Left ventricle myocardium superior (tissue), 1 donor: ENCODE measurements around the gene IPCEF1. TPM values are rescaled to one million over a fixed set of nuclear protein-coding genes. Genes with fewer than 3 reads are reported as not detected.

Source experiments
- ATAC-seq: fragments of 200-7000 bp; cut with Tn5 transposase; one replicate; pipeline ENCODE4 v1.9.1; 2020; ENCODE audit warnings: mild to moderate bottlenecking, moderate library complexity
- DNase-seq: peaks from one replicate; pipeline ENCODE4 v3.0.0-alpha.2; 2020
- intact Hi-C: fragments of 100-400 bp; cut with micrococcal nuclease; formaldehyde crosslinking; loops from one replicate; pipeline ENCODE4 v1.11.0; 2022
- total RNA-seq: library from RNA; stranded (reverse); fragmentation: NEBNext Ultra II Directional; extraction: Animal tissue kit (Norgen Biotek cat#: 25700); gene quantifications from one replicate; pipeline ENCODE4 v1.2.1, GENCODE V29; 2021
- donor health status: DM: no; HTN: yes; CAD: no; lungs with severe emphysema.

IPCEF1 gene
- total RNA-seq, 1 donor from 2014 or later, result 1.7 TPM

DNA sequence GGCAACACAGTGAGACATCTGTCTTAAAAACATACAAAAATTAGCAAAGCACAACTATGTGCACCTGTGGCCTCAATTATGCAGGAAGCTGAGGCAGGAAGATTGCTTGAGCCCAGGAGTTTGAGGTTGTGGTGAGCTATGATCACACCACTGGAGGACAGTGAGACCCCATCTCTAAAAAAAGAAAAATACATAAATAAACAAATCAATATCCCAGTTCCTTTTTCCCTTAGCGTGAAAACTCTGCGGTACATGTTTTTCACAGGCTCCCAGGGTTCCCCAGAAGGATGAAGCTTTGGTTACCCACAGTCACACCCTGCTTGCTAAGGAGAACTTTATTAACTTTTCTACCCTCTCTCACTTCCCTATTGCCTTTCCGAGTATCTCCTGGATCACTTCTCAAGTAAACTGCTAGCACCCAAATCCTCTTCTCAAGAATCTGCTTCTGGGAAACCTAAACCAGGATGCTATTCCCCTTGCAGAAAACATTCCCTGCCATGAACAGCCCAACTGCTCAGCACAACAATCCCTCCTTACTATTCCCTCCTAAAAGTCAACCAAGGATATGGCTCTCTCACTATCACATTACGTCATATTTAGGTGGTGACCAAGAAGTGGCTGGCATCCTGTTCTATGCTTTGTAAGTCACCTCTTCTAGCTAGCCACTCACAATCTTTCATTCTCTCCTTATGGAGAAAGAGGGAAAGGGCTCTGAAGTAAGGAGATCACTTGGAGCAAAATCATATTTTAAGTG lies 122.4 kb downstream of the IPCEF1 start:
- no peak for ATAC-seq
- no peak for DNase-seq
- intact Hi-C loops, result no loop called here

DNA sequence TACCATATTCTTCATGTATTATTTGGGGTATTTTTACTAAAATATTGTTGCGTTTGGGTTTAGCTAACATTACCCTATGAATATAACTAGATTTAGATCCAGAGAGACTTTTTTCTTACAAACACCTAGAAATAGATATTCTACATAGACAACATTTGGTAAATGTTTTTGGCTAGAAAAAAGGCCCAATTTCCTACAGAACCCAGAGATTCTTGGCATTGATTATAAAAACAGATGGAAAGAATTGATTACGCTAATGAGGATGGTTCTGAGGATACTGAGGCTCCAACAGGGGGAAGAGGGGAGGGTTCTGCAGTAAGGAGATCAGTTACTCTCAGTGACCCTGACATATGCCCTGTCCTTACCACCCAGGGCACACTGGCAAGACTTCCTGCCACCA lies 123.2 kb downstream of the IPCEF1 start:
- DNase-seq (no peak), ATAC-seq (no peak)
- intact Hi-C loops, result no loop called here

DNA sequence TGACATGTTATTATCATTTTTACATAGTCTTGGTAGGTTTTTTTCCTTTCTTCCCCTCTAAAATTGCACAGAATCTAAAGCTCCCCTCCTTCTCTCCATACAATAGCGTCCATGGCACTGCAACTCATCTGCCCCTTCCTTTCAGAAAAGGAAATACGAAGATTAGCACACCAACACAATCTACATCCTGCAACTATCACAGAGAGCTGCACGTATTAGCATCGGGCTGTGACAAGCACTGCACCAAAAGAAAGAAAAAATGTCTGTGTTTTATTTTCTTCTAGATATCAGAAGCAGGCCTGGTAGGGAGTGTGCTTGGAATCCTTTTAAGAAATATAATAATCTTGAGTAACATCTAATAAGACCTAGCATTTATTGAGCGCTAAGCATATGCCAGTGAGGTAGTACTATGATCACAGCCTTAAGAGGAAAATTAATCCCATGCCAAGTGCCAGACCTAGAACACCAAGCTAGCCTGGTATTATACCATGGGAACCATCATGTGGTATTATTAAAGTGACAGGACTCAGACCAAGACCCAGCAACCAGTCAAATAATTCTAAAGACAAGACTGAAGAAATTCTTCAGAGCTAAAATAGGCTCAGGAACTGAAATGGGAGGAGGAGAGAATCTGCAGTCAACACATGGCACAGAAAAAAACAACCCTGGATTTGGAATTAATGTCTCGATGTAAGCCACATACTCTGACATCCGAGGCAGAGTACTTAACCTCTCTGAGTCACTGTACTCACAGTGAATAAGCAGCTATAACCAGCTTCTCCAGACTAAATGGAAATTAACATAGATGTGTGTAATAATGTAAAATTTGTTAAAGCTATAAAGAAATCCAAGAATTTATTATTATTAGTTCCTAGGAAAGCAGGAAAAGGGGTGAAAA lies 124.3 kb downstream of the IPCEF1 start:
- DNase-seq, result no peak
- intact Hi-C loops, result no loop called here
- no peak for ATAC-seq

DNA sequence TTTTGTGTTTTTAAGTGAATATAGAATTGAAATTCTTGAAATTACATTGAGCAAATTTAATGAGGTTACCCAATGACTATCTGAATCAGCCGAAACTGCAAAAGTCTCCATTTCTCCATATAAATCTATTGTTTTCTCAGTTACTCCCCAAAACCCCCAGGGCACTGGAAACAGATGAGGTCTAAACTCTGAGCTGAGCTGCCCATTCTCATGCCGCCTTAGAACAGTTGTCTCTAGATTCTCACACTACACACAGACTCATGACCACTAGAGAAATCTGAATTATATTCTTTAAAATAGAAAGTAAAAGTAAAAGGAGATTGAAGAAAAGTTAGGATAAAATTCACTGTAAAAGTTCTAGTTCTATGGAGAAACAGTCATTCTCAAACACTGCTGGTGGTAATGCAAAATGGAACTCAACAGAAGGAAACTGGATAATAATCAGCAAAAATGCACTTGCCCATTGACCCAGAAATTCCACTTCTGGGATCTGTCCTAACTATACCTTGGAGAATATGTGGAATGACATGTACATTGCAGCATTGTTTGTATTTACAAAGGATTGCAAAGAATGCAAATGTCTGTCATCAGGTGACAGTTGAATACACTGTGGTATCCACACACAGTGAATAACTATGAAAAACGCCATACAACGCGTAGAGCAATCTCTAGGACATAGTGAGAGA lies 125.5 kb downstream of the IPCEF1 start:
- DNase-seq (no peak), ATAC-seq (no peak)
- intact Hi-C loops, result no loop called here

DNA sequence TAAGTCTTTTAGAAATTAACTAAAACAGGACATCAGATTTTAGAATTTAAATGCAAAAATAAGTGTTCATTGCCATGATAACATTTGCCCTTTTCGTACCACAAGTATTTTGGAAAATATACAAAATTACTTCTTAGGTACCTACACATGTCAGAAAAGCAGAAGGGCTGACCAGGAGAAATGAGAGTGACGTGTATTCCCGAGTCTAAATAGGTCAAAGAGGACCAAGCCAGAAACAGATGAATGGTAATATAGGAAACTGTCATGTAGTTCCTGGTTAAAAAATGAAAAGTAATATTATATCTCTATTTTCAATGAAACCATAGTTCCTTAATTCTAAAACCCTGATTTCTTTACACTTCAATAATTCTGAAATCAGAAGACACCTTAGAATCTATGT lies 126.2 kb downstream of the IPCEF1 start:
- ATAC-seq, result no peak
- DNase-seq, result no peak
- intact Hi-C loops, result no loop called here

DNA sequence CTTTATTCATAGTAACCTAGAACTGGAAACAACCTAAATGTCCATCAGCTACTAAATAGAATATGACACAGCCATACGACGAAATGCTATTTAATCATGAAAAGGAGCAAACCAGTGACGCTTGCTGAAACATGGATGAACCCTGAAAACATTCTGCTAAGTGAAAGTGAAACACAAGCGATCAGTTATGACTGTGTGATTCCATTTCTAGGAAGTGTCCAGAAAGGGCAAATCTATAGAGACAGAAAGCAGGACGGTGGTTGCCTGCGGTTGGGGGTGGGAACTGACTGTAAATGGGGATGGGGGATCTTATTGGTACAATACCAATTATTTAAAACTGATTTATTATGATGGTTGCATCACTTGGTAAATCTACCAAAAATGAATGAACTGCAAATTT lies 126.8 kb downstream of the IPCEF1 start:
- DNase-seq (no peak), ATAC-seq (no peak)
- intact Hi-C loops, result no loop called here

DNA sequence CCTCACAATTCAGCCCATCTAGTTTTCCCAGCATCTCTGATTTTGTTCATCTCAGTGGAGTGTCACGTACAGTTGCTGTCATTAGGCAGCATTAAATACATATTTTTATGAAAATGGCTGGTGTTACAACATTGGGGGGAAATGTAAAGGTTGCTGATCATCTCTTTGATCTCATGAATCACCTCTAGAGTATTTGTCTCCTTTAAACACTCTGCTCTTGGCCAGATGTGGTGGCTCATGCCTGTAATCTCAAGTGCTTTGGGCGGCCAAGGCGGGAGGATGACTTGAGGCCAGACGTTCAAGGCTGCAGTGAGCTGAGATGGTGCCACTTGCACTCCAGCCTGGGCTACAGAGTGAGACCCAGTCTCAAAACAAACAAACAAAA lies 128.1 kb downstream of the IPCEF1 start:
- ATAC-seq (no peak), DNase-seq (no peak)
- intact Hi-C loops, result no loop called here

DNA sequence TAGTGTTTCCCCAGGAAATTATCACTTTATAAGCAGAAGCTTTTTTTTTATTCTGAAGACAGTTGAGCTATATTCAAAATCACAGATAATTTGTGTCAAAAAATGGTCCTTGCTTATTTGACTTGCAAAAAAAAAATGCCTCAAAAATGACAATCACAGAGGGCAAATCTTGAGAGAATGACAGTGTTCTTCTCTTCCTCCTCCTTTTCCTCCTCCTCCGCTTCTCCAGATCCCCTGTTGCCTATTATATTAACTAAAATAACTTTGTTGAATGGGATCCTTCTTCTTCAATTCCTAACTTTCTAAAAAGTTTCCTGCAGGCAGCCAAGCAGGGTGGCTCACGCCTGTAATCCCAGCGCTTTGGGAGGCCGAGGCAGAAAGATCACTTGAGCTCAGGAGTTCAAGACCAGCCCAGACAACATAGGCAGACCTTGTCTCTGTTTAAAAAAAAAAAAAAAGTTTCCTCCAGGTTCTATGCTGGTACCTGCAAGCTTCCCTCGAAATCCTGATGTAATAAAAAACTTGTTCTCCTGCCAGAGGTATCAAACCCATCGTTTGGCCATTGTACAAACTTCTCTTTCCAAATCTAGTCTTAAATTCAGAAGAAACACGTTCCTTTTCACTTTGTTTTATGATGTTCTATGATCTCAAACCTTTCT lies 128.6 kb downstream of the IPCEF1 start:
- intact Hi-C loops, result no loop called here
- no peak for DNase-seq
- no peak for ATAC-seq

DNA sequence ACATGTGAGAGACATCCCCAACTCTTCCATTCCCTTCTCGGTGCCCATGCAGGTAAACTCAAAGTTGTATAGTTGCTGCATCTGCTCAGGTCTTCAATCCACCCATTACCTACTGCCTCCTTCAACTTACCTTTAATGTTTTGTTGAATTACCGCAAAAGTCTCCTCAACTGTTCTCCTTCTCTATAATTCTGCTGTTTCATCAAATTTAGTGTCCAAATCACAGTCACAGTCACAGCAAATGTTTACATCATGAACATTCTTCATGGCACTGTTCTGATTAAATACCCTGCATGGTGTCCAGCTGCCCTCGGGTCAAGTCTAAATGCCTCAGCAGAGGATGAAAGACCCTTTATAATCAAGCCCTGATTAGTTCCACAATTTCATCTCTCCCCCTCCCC lies 130.1 kb downstream of the IPCEF1 start:
- DNase-seq (no peak), ATAC-seq (no peak)
- intact Hi-C loops, result no loop called here

DNA sequence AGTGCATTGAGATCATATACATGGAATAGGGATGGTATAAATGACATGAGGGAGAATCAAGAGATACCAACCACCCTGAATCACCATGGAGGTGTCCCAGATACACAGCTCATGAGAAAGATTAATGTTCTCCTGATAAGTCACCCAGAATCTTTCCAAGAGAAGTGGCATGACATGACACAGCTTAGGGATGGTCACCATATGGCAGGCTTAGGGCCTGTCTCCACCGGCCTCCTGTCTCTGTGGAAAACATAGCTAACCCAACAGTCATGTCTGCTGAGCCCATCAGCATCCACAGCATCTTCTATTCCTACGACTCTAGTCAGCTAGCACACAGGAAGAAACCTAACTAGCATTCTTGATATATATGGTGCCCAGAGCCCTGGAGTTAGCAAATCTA lies 133.3 kb downstream of the IPCEF1 start:
- DNase-seq, result no peak
- intact Hi-C loops, result no loop called here
- ATAC-seq, result no peak

DNA sequence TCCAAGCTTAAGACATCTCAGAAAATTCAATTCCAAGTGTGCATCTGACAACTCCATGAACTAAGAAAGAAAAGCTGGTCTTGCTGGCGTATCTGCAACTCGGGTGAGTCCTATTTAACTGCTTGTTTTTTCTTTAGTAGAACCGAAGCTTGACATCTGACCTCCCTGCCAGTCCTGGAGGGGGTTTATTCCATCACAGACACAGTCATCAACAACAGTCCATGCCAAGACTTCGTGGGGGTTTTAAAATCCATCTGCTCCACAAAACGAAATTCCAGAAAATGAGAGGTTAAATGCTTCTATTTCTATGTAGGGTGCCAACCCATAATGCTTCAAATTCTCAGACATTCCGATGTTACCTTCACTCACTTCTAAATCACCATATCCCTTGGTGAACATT lies 133.9 kb downstream of the IPCEF1 start:
- intact Hi-C loops, result no loop called here
- ATAC-seq, result no peak
- no peak for DNase-seq

DNA sequence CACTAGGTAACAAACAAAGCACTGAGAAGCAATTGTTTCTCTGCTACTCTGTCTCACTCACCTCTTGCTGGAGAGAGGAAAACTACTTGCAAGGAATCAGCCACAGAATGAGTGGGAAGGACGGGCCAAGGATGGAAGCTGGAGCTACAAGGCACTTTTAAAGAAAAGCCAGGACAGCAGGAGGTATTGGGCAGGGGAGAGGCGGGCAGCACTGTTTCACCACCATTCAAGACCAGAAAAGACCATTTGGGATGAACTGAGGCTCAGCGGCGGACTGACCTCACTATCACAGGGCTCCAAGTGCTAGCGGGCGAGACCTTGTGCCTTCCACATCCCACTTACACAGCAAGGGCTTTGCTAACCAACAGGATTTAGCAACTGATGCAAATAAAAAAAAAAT lies 137.4 kb downstream of the IPCEF1 start:
- no peak for DNase-seq
- no peak for ATAC-seq
- intact Hi-C loops, result no loop called here

DNA sequence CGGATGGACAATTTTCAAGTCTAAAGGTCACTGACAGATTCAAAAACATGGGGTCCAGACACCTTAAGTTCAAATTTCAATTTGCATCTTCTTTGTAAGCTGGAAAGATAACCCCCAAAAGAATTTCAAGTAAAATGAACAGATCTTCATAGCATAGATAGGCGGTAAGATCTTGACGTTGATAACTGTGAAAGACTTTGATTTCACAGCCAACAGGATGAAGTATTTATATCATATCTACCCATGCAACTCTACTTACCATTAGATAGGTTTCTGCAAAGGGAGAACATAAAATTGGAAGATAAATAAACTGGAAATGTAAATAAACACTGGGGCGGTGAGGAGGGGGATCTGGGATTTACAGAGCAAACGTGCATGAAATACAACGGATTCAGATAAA lies 137.8 kb downstream of the IPCEF1 start:
- ATAC-seq, result no peak
- no peak for DNase-seq
- intact Hi-C loops, result no loop called here

DNA sequence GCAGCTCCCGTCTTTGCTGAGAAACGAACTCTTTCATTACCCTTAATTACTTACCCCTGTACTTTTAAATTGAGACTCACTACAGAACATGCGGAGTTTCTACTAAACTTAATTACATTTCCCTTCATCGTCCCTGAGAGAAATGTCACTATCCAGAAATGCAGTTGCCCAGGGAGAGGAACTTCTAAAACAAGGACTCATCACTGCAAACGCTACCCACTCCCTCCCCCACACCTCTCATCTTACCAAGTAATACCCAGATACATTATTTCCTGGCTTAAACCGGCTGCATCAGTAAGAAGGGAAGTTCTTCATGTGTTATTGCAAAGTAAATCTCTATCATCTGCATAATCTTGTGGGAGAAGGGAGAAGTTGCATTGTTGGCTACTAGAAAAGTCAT lies 138.3 kb downstream of the IPCEF1 start:
- ATAC-seq (no peak), DNase-seq (no peak)
- intact Hi-C loops, result no loop called here

DNA sequence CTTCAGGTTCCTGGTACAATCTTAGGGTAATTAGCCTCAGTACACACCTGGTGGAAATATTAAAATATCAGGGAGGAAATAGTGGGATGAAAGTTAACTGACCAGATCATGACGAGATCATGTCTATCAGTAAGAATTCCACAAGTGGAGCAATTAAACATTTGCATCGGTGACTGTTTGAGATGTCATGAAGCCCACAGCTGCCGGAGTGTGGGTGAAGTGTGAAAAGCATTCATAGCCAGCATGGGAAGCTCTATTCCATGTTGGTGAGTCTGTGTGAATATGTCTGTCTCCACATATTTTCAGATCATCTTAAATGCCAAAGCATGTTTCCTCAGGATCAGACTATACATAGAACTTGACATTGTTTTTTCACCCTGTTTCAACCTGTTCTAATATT lies 142.8 kb downstream of the IPCEF1 start:
- no peak for DNase-seq
- intact Hi-C loops, result no loop called here
- ATAC-seq, result no peak

DNA sequence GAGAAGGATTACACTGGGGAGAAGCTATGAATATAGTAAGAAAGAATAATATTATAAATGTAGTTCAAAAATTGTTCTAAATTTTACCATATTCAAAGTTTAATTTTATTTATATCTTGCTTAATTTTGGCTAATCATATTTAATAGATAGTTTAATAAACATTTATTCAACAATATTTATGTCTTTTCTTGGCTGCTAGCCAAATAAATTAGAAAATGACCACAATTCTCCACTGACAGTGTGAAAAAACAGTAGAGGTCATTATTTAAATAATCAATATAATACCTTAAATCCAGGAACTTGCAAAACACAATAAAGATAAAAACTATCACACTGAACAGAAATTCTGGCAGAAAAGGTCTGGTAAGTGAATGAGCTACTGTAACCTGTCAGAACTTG lies 145.9 kb downstream of the IPCEF1 start:
- DNase-seq, result no peak
- ATAC-seq, result no peak
- intact Hi-C loops, result no loop called here

DNA sequence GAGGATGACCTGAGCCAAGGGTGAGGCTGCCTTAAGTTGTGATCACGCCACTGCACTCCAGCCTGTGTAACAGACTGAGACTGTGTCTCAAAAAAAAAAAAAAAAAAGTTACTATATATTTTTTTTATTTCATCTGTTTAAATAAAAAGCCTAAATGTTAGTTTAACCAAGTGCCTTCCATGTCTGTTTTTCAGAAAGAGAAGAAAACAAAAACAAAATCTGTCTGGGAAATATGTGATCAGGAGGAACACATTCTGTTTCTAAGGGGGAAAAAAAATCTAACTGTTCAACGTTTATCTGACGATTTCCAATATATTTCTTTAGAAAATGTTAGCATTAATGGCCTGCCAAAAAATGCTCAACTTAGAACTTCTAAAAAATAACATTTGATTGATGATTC lies 147.0 kb downstream of the IPCEF1 start:
- intact Hi-C loops, result no loop called here
- ATAC-seq (no peak), DNase-seq (no peak)

DNA sequence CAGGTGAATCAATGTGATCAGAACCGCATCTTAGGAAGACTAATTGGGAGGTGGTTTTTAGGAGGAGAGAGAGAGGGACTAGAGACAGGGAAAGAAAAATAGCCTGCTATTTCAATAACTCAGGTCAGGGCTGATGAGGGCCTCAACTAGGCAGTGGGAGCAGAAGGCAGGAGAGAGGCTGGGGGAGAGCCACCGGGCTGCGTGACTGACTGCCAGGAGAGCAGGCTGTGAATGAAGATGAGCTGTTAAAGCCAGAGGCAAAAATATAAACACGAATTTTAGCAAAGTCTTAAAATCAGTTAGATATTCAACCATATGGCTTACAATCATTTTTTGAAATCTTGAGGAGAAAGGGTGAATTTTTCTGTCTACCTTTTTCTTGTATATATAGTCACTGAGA lies 149.6 kb downstream of the IPCEF1 start:
- no peak for DNase-seq
- no peak for ATAC-seq

DNA sequence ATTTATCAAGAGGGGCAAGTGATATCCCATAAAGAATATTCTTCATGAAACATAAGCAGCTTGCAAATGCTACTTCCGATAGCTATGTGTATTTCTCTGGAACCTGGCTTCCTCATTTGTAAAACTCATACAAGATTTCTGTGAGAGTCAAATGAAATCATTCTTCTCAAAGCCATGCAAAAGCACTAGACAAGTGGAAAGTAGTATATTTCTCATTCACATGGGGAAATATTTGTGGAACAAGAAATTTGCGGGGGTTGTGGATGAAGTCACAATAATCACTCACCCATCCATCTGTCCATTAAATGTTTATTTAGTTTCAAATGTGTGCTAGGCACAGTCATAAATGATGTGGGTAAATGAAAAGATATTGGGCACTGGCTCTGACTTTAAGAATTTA lies 150.5 kb downstream of the IPCEF1 start:
- intact Hi-C loops, result no loop called here
- DNase-seq (no peak), ATAC-seq (no peak)

More for the DNA sequence above, 149.6 kb downstream of the IPCEF1 start:
- intact Hi-C loops, result no loop called here

DNA sequence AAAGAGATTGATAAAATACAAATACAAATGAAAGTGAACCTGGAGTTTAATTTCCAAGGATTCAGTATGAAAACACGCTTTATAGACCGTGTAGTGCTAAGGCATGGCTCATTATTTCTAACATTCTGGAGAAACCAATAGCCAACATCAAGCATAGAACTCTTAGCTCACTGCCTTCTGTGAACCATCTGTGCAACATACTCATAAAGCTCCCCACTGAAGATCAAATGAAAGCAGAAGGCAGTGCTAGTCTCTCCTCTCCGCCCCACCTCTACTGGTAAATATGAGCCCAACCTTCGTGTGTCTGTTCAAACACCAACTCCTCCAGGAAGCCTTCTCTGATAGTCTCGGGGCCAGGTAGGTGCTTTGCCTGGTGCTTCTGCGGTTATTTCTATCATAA lies 153.6 kb downstream of the IPCEF1 start:
- no peak for DNase-seq
- intact Hi-C loops, result no loop called here
- ATAC-seq, result no peak
